Esophagus muscularis mucosa (tissue), 4 donors: ENCODE data around the gene LRP1. TPM values are rescaled to one million over a fixed set of nuclear protein-coding genes. Genes with fewer than 3 reads are reported as not detected.

Source experiments
- DNase-seq: peaks from one replicate; pipeline ENCODE4 v3.0.0-alpha.2; 2017; ENCODE audit errors: extremely low spot score
- H3K27ac ChIP-seq, 4 donors: fragments of 200-600 bp; sonication (generic); replicated peaks in 1 of 4; 1 replicate in 3 of 4; 2 replicates in 1 of 4; pipeline ENCODE4 v1.5.1; 2016 to 2019; ENCODE audit warnings: mild to moderate bottlenecking in 1 of 4
- H3K27me3 ChIP-seq, 4 donors: fragments of 200-600 bp; sonication (generic); one replicate each; pipeline versions ENCODE4 v1.5.1 to v1.6.0; 2016 to 2019
- H3K36me3 ChIP-seq, 4 donors: fragments of 200-600 bp; sonication (generic); one replicate each; pipeline ENCODE4 v1.5.1; 2016 to 2019
- H3K4me1 ChIP-seq, 4 donors: fragments of 200-600 bp; sonication (generic); one replicate each; pipeline ENCODE4 v1.5.1; 2016 to 2019
- H3K4me3 ChIP-seq, 4 donors: fragments of 200-600 bp; sonication (generic); 1 replicate in 2 of 4; 2 replicates in 2 of 4; pipeline ENCODE4 v1.5.1; 2016 to 2019; ENCODE audit warnings: mild to moderate bottlenecking in 4 of 4, moderate library complexity in 1 of 4
- H3K9me3 ChIP-seq, 4 donors: fragments of 200-600 bp; sonication (generic); 1 replicate in 3 of 4; 2 replicates in 1 of 4; pipeline ENCODE4 v1.5.1; 2016 to 2019
- EP300 ChIP-seq: sonication (generic); formaldehyde crosslinking; IDR thresholded peaks from one replicate; pipeline ENCODE4 v1.6.1; 2017; ENCODE audit warnings: antibody characterized with exemption
- POLR2A ChIP-seq: fragments of 450-650 bp; IDR thresholded peaks from one replicate; pipeline ENCODE4 v1.6.1; 2017; ENCODE audit warnings: antibody characterized with exemption, moderate library complexity, mild to moderate bottlenecking, low read depth
- POLR2AphosphoS5 ChIP-seq, 2 donors: sonication (generic); formaldehyde crosslinking; IDR thresholded peaks; one replicate each; pipeline ENCODE4 v1.6.1; 2017; ENCODE audit warnings: antibody characterized with exemption in 2 of 2
- WGBS: methylation state at CpG from one replicate; pipeline ENCODE4 v1.1.5; 2018; 5-methylcytosine and 5-hydroxymethylcytosine counted together
- intact Hi-C: fragments of 100-400 bp; cut with DNase I; formaldehyde crosslinking; loops from one replicate; pipeline ENCODE4 v1.15.1; 2023
- total RNA-seq, 4 donors: library from RNA; depleted of rRNA; stranded (reverse); fragments of >200 nt; gene quantifications; one replicate each; pipeline versions ENCODE4 v1.1.0 to v1.2.1, GENCODE V29; 2016
- TF ChIP-seq, protein P1 (sequence below), 3 experiments: fragments of 200-600 bp in 2 of 3; fragments of 450-650 bp in 1 of 3; sonication (generic) in 2 of 3; IDR thresholded peaks; one replicate each; pipeline ENCODE4 v1.5.1; 2017 to 2019; ENCODE audit warnings: antibody characterized with exemption in 3 of 3, mild to moderate bottlenecking in 2 of 3, moderate library complexity in 1 of 3

LRP1 gene
- total RNA-seq, 4 donors from 2014 or later = 203 to 338 (median 250) TPM

DNA sequence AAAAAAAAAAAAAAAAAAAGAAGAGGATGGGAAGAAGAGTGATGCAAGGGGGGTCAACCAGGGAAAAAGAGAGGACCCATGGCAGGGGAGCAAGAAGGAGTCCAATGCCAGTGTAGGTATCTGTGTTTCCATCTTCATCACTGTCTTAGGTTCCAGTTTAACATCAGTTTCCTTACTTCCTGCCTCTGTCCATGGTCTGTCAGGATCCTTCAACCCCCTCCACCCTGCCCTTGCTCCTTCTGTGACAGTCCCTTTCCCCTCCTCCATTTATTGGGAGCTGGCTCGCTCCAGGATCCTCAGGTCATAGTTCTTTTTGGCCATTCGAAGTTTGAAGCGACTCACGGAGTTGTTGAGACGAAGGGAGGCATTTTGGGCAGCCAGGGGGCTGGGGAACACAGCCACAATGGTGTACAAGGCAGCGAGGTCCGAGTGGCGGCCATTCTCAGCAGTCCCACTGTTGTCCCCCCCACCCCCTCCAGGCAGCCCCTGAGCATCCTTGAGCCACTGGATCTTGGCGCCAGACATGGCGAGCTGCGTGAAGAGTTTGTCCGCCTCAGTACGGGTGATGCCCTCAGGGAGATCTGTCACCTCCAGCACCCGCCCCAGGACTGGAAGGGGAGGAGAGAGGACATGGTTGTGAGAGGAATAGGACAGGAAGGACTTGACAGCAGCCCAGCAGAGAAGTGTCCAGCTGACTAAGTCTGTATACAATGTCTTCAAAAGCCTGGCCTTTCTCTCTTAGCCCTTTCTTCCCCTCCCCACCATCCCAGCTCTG, 126.4 kb downstream of the LRP1 start:
- DNase-seq = no peak
- H3K4me1 ChIP-seq = peaks cover 0 to 8% (median 0%) of the 10 kb centered on the region in 4 donors
- H3K9me3 ChIP-seq = no peaks in the 10 kb centered on the region
- no peak overlapping the region for H3K27ac ChIP-seq
- H3K27me3 ChIP-seq = peaks cover 0 to under 1% (median 0%) of the 10 kb centered on the region in 4 donors
- H3K4me3 ChIP-seq = no peak overlapping the region
- intact Hi-C loops = no loop called here
- peaks cover 32 to 58% (median 52%) of the 10 kb centered on the region in 4 donors for H3K36me3 ChIP-seq
- 96% methylated on average over 10 of the region's 14 CpGs for WGBS
- TF ChIP-seq, protein P1, sequence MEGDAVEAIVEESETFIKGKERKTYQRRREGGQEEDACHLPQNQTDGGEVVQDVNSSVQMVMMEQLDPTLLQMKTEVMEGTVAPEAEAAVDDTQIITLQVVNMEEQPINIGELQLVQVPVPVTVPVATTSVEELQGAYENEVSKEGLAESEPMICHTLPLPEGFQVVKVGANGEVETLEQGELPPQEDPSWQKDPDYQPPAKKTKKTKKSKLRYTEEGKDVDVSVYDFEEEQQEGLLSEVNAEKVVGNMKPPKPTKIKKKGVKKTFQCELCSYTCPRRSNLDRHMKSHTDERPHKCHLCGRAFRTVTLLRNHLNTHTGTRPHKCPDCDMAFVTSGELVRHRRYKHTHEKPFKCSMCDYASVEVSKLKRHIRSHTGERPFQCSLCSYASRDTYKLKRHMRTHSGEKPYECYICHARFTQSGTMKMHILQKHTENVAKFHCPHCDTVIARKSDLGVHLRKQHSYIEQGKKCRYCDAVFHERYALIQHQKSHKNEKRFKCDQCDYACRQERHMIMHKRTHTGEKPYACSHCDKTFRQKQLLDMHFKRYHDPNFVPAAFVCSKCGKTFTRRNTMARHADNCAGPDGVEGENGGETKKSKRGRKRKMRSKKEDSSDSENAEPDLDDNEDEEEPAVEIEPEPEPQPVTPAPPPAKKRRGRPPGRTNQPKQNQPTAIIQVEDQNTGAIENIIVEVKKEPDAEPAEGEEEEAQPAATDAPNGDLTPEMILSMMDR (IDR thresholded peaks at IDR 0.05) = no peak
- TF ChIP-seq POLR2AphosphoS5 (IDR thresholded peaks at IDR 0.05) (no peak), EP300 (no peak), POLR2A (no peak)

DNA sequence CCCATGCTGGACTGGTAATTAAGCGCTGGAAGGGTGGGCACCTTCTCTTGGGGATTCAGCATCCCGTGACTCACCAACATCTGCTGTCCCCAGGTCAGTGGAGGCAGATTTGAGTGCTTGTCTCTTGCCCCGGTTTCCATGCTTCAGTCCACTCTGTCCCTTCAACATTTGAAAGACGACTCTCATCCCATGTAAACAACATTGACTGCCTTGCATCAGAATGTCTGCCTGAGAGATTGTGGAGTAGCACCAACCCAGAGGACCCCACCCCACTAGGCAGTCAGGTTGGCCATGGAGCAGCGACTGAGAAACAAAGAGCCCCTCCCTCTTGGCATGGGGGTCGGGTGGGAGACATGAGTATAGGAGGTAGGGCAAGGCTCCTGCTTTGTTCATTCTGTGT, 127.6 kb downstream of the LRP1 start:
- no peak overlapping the region for H3K27ac ChIP-seq
- no peaks in the 10 kb centered on the region for H3K27me3 ChIP-seq
- DNase-seq = no peak
- peaks cover 0 to 12% (median 0%) of the 10 kb centered on the region in 4 donors for H3K4me1 ChIP-seq
- intact Hi-C loops = no loop called here
- H3K36me3 ChIP-seq = peaks cover 39 to 69% (median 59%) of the 10 kb centered on the region in 4 donors
- 83% methylated on average over 6 of the region's 6 CpGs for WGBS
- TF ChIP-seq POLR2A (no peak), POLR2AphosphoS5 (IDR thresholded peaks at IDR 0.05) (no peak), EP300 (no peak)
- TF ChIP-seq, protein P1 (IDR thresholded peaks at IDR 0.05) = no peak
- H3K4me3 ChIP-seq = no peak overlapping the region
- no peaks in the 10 kb centered on the region for H3K9me3 ChIP-seq

GRCh38 chr12:57258977-57259970, 131.0 kb downstream of the LRP1 start:
- 68% methylated on average over 6 of the region's 6 CpGs for WGBS
- H3K36me3 ChIP-seq = peaks cover 40 to 76% (median 65%) of the 10 kb centered on the region in 4 donors
- H3K9me3 ChIP-seq = no peaks in the 10 kb centered on the region
- H3K4me1 ChIP-seq = peaks cover 0 to 15% (median 8%) of the 10 kb centered on the region in 4 donors
- no peaks in the 10 kb centered on the region for H3K27me3 ChIP-seq
- intact Hi-C loops = no loop called here
- H3K27ac ChIP-seq = no peak overlapping the region
- no peak for TF ChIP-seq POLR2A
- no peak for TF ChIP-seq EP300
- no peak for TF ChIP-seq POLR2AphosphoS5 (IDR thresholded peaks at IDR 0.05)
- TF ChIP-seq, protein P1 (IDR thresholded peaks at IDR 0.05) = no peak
- DNase-seq = no peak
- H3K4me3 ChIP-seq = no peak overlapping the region

GRCh38 chr12:57260366-57260765, 132.1 kb downstream of the LRP1 start:
- Histone ChIP-seq H3K4me3 (no peak overlapping the region), H3K27ac (no peak overlapping the region), H3K9me3 (no peaks in the 10 kb centered on the region), H3K4me1 (peaks cover 0 to 15% (median 8%) of the 10 kb centered on the region in 4 donors), H3K36me3 (peaks cover 40 to 73% (median 61%) of the 10 kb centered on the region in 4 donors), H3K27me3 (no peaks in the 10 kb centered on the region)
- 93% methylated on average over 4 of the region's 4 CpGs for WGBS
- intact Hi-C loops = no loop called here
- TF ChIP-seq POLR2A (no peak), POLR2AphosphoS5 (IDR thresholded peaks at IDR 0.05) (no peak), EP300 (no peak)
- TF ChIP-seq, protein P1 (IDR thresholded peaks at IDR 0.05) = no peak
- DNase-seq = peak; percentile 31
